Stimulated activated CD4-positive, alpha-beta T cell treated with anti-CD3 and anti-CD28 coated beads, Interleukin-15, amount 100 ng/mL, for 48 hours (primary cell): ENCODE results near the gene AIRE.
"Not testable (repeated sequence)": the region's sequence is repeated elsewhere in the genome, so short reads cannot be mapped to it uniquely, and the experiment has no call there.

Experiments used
- DNase-seq, 2 donors: peaks; one replicate each; pipeline ENCODE4 v3.0.0-alpha.2; 2020; ENCODE audit warnings: low read depth in 2 of 2

Gene AIRE

GRCh38 chr21:44291936-44292811 lies 6.5 kb downstream of the AIRE start:
- DNase-seq, result no peak

- no peak for DNase-seq
Measured at GRCh38 chr21:44292812-44293195, 7.1 kb downstream of the AIRE start.

GRCh38 chr21:44293551-44294231 lies 8.0 kb downstream of the AIRE start:
- no peak for DNase-seq

GRCh38 chr21:44294391-44295162 lies 8.9 kb downstream of the AIRE start:
- no peak for DNase-seq

GRCh38 chr21:44295163-44295573 lies 9.5 kb downstream of the AIRE start:
- DNase-seq, result no peak

GRCh38 chr21:44295646-44296045 lies 10.0 kb downstream of the AIRE start:
- DNase-seq, result no peak

- no peak for DNase-seq
Measured at GRCh38 chr21:44296103-44296519, 10.4 kb downstream of the AIRE start.

GRCh38 chr21:44296916-44297315 lies 11.2 kb downstream of the AIRE start:
- no peak for DNase-seq

- DNase-seq, result peak; percentile 55 to 73
Measured at GRCh38 chr21:44297525-44298290, 12.0 kb downstream of the AIRE start.

- no peak for DNase-seq
Measured at GRCh38 chr21:44298301-44298700, 12.6 kb downstream of the AIRE start.

- DNase-seq, result no peak
Measured at GRCh38 chr21:44299085-44299457, 13.4 kb downstream of the AIRE start.

GRCh38 chr21:44299458-44300261 lies 14.0 kb downstream of the AIRE start, which contains the start of gene PFKL:
Gene PFKL, plus strand, starts transcription at chr21:44300053. Its CDS starts 53 bp downstream, at chr21:44300106.
- peak; percentile 57 to 58 for DNase-seq

- DNase-seq, result peak in 1 of 2 donors; percentile 49
Measured at GRCh38 chr21:44300262-44300959, 14.7 kb downstream of the AIRE start.

GRCh38 chr21:44301141-44301540 lies 15.5 kb downstream of the AIRE start:
- DNase-seq, result no peak

GRCh38 chr21:44301961-44302406 lies 16.3 kb downstream of the AIRE start:
- DNase-seq, result no peak

- not testable (repeated sequence) for DNase-seq
Measured at GRCh38 chr21:44302573-44303401, 17.1 kb downstream of the AIRE start.

- no peak for DNase-seq
Measured at GRCh38 chr21:44303490-44303981, 17.9 kb downstream of the AIRE start.

GRCh38 chr21:44304011-44304616 lies 18.4 kb downstream of the AIRE start:
- no peak for DNase-seq
